Left renal pelvis (tissue), 4 donors: ENCODE data around the gene BEAN1. TPM values are rescaled to one million over a fixed set of nuclear protein-coding genes. Genes with fewer than 3 reads are reported as not detected.
"Not testable (repeated sequence)": the region's sequence is repeated elsewhere in the genome, so short reads cannot be mapped to it uniquely, and the experiment has no call there.

Experiments
- DNase-seq, 4 donors: peaks; one replicate each; pipeline ENCODE4 v3.0.0-alpha.2; 2013; ENCODE audit warnings: low read depth in 4 of 4, low spot score in 3 of 4
- polyA plus RNA-seq, 4 donors: library from polyadenylated mRNA; unstranded; fragments of 120-200 nt; gene quantifications; one replicate each; pipeline ENCODE4 v1.2.1, GENCODE V29; 2013; ENCODE audit not compliant: insufficient read length in 4 of 4

BEAN1 gene
- polyA plus RNA-seq, 4 donors, result 0.66 to 2.9 (median 1.5) TPM

DNA sequence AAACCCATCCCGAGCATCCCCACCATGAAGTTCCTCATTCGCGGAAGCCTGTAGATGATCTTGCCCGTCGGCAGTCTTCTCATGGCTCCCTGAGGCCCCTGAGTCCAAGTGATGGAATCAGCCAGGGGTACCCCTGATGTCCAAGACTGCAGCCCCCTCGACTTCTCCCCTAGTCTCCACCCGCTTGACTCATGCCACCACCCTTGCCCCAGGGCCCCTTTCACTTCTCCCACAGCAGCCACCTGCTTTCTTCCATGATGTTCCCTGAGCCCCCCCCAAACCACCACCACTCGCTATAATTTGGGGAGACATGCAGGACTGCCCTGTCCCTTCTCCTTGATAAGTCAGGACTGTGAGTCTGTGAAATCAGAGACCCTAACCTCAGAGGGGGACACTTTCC is 11.4 kb downstream of the BEAN1 start:
- DNase-seq, result no peak

GRCh38 chr16:66439051-66439730 is 12.1 kb downstream of the BEAN1 start:
- no peak for DNase-seq

DNA sequence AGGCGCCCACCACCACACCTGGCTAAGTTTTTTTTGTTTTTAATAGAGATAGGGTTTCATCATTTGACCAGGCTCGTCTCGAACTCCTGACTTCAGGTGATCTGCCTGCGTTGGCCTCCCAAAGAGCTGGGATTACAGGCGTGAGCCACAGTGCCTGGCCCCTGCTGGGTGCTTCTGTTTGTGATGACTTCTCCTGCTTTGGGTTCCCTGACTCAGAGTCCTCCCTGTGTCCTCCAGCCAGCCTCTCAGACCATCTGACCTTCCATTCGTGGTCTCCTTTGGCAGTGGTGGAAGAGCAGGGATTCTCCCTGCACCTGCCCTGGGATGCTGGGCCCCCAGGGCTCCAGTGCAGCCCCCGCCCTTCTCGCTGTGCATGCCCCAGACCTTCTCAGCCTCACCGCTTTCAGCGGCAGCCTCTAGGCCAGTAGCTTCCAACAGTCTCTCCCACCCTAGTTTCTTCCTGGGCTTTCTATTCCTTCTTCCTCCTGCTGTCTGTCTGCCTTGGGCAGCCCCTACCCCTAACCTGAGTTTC is 13.2 kb downstream of the BEAN1 start:
- DNase-seq, result no peak

GRCh38 chr16:66440970-66441369 is 13.9 kb downstream of the BEAN1 start:
- no peak for DNase-seq

GRCh38 chr16:66441586-66442375 is 14.7 kb downstream of the BEAN1 start:
- DNase-seq, result no peak

GRCh38 chr16:66442502-66443268 is 15.6 kb downstream of the BEAN1 start:
- DNase-seq, result no peak

DNA sequence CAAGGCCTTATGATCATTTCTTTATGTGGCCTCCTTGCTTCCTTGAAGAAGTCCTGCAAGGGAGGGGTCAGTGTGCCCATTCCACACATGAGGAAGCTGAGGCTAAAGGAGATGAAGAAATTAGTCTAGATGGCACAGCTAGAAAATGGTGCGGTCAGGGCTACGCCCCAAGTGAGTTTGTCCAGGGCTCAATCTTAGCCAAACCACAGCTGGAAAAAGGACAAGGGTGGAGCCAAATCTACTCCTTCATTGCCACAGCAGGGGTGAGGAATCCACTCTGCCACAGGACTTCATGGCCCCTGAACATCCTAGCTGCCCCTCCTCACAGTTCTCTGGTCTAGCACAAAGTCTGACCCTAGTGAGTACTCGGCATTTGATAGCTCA is 16.2 kb downstream of the BEAN1 start:
- no peak for DNase-seq

- DNase-seq, result no peak
These were observed 17.0 kb downstream of the BEAN1 start for GRCh38 chr16:66444049-66444481.

DNA sequence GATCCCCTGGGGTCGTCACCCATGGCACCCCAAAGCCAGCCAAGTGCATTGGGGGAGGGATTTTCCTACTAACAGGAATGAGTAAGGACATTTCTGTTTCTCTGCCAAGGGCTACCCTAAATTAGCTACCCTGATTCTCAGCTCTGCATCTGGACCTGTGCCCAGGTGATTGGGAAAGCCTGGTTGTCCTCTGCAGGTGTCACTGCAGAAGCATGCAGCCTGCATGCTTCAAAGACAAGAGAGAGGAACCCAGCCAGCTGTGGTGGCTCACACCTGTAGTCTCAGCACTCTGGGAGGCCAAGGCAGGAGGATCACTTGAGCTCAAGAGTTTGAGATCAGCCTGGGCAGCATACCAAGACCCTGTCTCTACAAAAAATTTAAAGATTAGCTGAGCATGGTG is 19.6 kb downstream of the BEAN1 start:
- DNase-seq, result no peak

DNA sequence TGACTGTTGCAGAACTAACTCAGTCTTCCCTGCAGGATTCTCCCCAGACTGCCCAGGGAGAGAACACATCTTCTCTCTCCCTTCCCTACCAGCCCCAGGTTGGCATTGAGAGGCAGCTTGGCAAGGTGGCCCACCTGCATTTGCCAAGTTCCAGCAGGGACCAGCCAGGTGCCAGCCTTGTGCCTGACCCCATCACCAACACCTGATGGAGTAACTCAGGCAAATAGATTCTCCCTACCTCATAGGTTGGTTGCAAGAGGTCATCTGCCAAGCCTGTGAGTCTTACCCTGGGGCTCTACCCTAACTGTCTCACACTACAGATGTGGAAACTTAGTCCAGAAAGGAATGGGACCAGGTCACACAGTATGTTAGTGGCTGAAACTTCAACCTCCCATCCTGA is 20.4 kb downstream of the BEAN1 start:
- DNase-seq, result no peak

GRCh38 chr16:66451548-66451947 is 24.5 kb downstream of the BEAN1 start:
- DNase-seq, result no peak

DNA sequence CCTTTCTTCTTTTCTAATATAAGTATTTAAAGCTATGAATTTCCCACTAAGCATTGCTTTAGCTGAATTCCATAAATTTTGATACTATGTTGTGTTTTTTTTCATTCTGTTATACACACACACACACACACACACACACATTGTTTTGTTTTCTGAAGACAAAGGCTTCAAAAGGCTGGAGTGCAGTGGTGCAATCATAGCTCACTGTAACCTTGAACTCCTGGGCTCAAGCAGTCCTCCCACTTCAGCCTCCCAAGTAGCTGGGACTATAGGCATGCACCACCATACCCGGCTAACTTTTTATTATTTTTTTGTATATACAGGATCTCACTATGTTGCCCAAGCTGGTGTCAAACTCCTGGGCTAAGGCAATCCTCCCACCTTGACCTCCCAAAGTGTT is 26.1 kb downstream of the BEAN1 start:
- DNase-seq, result not testable (repeated sequence)

DNA sequence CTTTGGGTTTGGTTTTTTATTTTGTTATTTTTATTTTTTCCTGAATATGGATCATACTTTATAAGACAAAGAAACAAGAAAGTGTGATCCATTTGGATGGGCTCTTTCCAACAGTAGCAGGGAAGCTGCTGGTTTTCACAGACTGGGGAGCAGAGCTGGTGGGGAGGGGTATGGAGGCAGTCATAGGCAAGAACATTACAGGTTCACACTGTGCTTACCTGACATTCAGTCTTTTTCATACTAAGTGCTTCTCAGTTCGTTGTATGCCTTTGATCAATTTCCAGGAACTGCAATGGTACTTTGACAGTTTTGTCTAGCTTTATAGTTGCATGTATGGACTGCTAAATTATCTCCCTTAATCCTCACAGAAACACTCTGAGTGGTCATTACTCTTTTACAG is 27.7 kb downstream of the BEAN1 start:
- no peak for DNase-seq

DNA sequence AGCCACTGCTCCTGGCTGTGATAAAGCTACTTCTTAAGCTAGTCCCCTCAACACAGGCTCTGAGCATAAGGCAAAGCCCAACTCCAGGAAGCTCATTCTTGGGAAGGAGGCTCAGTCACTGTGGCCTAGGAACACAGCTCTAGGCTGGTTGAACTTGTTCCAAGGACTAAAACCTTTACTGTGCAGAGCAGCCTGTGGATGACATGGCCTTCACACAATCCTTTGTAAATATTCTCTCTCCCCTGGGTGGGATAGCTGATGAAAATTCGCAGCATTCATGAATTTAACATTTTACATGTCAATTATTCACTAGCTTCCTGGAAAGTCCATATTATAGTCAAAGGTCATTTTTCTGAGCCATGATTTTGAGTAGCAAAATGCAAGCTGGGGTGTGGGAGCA is 28.9 kb downstream of the BEAN1 start:
- DNase-seq, result no peak

DNA sequence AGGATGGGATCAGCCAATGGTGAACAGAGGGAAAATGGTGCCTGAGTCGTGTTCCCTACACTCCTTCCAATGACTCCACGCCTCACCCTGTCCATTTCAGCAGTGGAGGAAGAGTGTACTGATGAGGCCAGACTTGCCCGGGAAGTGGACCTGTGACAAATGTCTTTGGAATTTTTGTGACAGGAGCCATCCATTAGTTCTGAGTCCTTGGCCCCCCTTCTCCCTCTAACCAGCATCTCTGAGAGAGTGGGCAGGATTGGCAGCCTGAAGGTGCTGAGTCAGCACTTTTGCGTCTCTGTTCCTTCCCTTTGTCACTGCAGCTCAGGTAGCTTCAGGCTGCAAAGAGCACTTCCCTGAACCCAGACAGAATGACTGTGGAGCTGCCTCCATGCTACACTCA is 30.8 kb downstream of the BEAN1 start:
- DNase-seq, result no peak

DNA sequence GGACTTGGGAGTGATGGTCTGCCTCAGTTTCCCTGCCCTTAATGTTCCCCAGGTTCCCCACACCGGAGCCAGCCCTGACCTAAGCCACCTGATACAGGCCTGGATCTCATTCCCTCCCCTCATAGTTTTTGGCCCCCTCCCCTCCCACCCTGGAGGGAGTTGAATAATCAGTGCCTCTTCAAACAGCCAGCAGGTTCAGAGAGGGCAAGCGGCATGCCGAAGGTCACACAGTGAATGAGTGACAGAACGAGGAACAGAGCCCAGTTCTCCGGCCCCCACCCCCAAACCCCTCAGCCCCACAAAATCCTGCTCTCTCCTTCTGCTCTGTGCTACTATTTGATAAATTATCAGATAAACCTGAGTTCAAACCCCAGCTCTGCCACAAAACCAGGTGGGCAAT is 31.2 kb downstream of the BEAN1 start:
- DNase-seq, result no peak

DNA sequence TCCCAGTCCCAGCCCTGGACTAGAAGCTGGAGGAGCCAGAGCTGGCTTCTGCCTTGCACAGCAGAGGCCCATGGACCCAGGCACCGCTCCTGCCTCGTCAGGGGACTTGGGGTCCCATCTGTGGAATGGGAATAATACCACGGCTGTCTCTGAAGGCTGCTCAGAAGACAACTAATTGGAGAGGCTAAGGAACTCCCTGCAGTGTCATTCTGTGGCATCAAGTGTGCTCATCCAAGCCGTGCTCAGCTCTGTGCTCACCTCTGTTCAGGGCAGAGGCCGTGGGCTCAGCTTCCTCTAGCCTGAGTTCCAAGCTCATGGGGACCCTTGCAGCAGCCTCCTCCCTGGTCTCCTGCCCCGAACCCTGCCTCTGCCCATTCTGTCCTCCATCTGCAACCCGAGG is 31.8 kb downstream of the BEAN1 start:
- DNase-seq, result no peak

- DNase-seq, result no peak
These were observed 32.8 kb downstream of the BEAN1 start for GRCh38 chr16:66459878-66460277.

DNA sequence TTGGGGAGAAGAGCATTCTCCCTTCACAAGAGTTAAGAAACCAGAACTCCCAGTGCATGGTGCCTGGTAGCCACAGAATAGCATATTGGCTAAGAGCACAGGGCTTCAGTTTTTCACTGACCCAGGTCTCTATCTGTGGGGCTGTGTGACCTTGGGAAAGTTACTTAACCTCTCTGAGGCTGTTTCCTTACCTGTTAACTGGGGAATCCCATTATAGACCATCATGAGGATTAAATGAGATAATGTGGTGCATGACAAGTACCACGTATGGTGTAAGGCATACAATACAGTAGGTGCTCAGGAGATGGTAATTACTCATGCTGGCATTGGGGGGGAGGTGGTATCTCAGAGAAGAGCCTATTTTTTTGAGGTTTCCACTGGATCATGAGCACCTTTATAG is 33.6 kb downstream of the BEAN1 start:
- no peak for DNase-seq

DNA sequence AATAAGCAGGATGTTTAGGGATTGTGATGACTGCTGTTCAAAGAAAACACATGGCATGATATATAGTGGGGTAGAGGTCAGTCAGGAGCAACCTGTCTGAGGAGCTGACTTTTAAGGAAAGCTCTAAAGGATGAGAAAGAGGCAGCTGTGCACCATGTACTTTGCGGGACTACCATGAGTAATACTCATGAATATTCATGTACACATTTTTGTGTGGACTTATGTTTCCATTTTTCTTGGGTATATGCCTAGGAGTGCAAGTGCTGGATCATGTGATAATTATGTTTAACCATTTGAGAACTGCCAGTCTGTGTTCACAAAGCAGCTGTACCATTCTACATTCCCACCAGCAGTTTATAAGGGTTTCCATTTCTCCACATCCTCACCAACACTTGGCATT is 35.8 kb downstream of the BEAN1 start:
- DNase-seq, result no peak

GRCh38 chr16:66465946-66466345 is 38.9 kb downstream of the BEAN1 start:
- DNase-seq, result not testable (repeated sequence)
